Ishikawa (cell line): Measurements from ENCODE around the gene GALNT7.
A peak's percentile ranks its signal among the peaks of the same experiment; 100 is the strongest.

Source experiments
- CEBPB ChIP-seq: IDR thresholded peaks from 2 replicates; pipeline ENCODE4 v1.6.1; 2012
- EGR1 ChIP-seq: IDR thresholded peaks from 2 replicates; pipeline ENCODE4 v1.6.1; 2012
- EP300 ChIP-seq: IDR thresholded peaks from 2 replicates; pipeline ENCODE4 v1.6.1; 2012; ENCODE audit warnings: borderline replicate concordance
- FOXM1 ChIP-seq: IDR thresholded peaks from 2 replicates; pipeline ENCODE4 v1.6.1; 2012; ENCODE audit warnings: low read depth, borderline replicate concordance
- RAD21 ChIP-seq: IDR thresholded peaks from 2 replicates; pipeline ENCODE4 v1.6.1; 2012; ENCODE audit warnings: low read depth
- REST ChIP-seq: IDR thresholded peaks from 2 replicates; pipeline ENCODE4 v1.6.1; 2012; ENCODE audit warnings: low read depth, mild to moderate bottlenecking
- TAF1 ChIP-seq: IDR thresholded peaks from 2 replicates; pipeline ENCODE4 v1.6.1; 2012; ENCODE audit warnings: low read depth, mild to moderate bottlenecking
- TEAD4 ChIP-seq: IDR thresholded peaks from 2 replicates; pipeline ENCODE4 v1.6.1; 2012
- YY1 ChIP-seq: IDR thresholded peaks from 2 replicates; pipeline ENCODE4 v1.6.1; 2012; ENCODE audit warnings: low read depth

DNA sequence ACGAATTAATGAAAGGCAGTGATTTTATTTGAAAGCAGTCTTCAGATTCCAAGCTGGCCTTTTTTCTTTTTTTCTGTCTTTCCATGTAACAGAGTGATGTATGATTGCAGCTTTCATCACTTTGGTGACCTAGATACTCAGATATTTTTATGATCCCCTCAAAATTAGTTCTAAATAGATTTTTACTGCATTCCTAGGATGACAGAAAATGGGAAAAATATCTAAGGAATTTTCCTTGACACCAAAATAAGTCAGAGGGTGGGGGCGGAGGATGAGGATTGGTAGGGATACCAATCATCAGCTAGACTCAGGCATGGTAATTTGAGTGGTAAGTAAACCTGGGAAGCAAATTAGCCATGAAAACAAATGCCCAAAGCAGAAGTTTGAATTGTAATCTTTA lies 177.5 kb downstream of the GALNT7 start:
- TF ChIP-seq TEAD4, result peak; percentile 75
- no peak for TF ChIP-seq RAD21
- no peak for TF ChIP-seq REST
- no peak for TF ChIP-seq EGR1
- no peak for TF ChIP-seq YY1
- TF ChIP-seq FOXM1, result no peak
- no peak for TF ChIP-seq CEBPB
- TF ChIP-seq TAF1, result no peak
- peak; percentile 13; the same call in 1 of the 2 replicates for TF ChIP-seq EP300
